Thoracic aorta (tissue), 2 donors: ENCODE results near the gene OSBPL5. TPM values are rescaled to one million over a fixed set of nuclear protein-coding genes. Genes with fewer than 3 reads are reported as not detected.
A peak's percentile ranks its signal among the peaks of the same experiment; 100 is the strongest.

Source experiments
- ATAC-seq: fragments of 150-250 bp; one replicate; pipeline ENCODE4 v1.8.0; 2017; ENCODE audit warnings: low read depth; ENCODE audit not compliant: insufficient number of reproducible peaks, low FRiP score
- DNase-seq: peaks from one replicate; pipeline ENCODE4 v3.0.0-alpha.2; 2020; ENCODE audit warnings: low spot score
- H3K27ac ChIP-seq, 2 donors: fragments of 200-600 bp; sonication (generic); 1 replicate in 1 of 2; 2 replicates in 1 of 2; pipeline ENCODE4 v1.5.1; 2016; ENCODE audit warnings: mild to moderate bottlenecking in 2 of 2, moderate library complexity in 2 of 2
- H3K27me3 ChIP-seq: fragments of 200-600 bp; sonication (generic); replicated peaks from 2 replicates; pipeline ENCODE4 v1.6.0; 2016; ENCODE audit warnings: mild to moderate bottlenecking; ENCODE audit not compliant: insufficient read depth
- H3K36me3 ChIP-seq: fragments of 200-600 bp; sonication (generic); one replicate; pipeline ENCODE4 v1.5.1; 2016
- H3K4me1 ChIP-seq, 2 donors: fragments of 200-600 bp; sonication (generic); 1 replicate in 1 of 2; 2 replicates in 1 of 2; pipeline versions ENCODE4 v1.5.1 to v1.6.0; 2016; ENCODE audit warnings: low read depth in 2 of 2, mild to moderate bottlenecking in 1 of 2; ENCODE audit not compliant: control insufficient read depth in 1 of 2
- H3K4me3 ChIP-seq: fragments of 200-600 bp; sonication (generic); 2 replicates; pipeline ENCODE4 v1.5.1; 2016; ENCODE audit warnings: mild to moderate bottlenecking
- H3K9me3 ChIP-seq: fragments of 200-600 bp; sonication (generic); 2 replicates; pipeline ENCODE4 v1.5.1; 2016
- CTCF ChIP-seq: fragments of 200-600 bp; sonication (generic); IDR thresholded peaks from one replicate; pipeline ENCODE4 v1.5.1; 2019; ENCODE audit warnings: antibody characterized with exemption
- total RNA-seq, 2 donors: library from RNA; depleted of rRNA; stranded (reverse); fragments of >200 nt; gene quantifications; one replicate each; pipeline versions ENCODE4 v1.1.0 to v1.2.3, GENCODE V29; 2016

The OSBPL5 gene
- total RNA-seq, 2 donors from 2014 or later, result 99.9 to 121 TPM

GRCh38 chr11:3197044-3197695, 32.1 kb upstream of the OSBPL5 start:
- ATAC-seq, result no peak
- DNase-seq, result no peak
- Histone ChIP-seq H3K36me3 (no peaks in the 10 kb centered on the region), H3K27ac (no peak overlapping the region), H3K9me3 (no peaks in the 10 kb centered on the region), H3K4me1 (no peaks in the 10 kb centered on the region), H3K27me3 (no peaks in the 10 kb centered on the region), H3K4me3 (no peak overlapping the region)
- no peak for TF ChIP-seq CTCF

- TF ChIP-seq CTCF, result no peak
- ATAC-seq (no peak), DNase-seq (no peak)
These were observed 31.3 kb upstream of the OSBPL5 start for GRCh38 chr11:3196161-3197043.

GRCh38 chr11:3195251-3196160, 30.4 kb upstream of the OSBPL5 start:
- no peak overlapping the region for H3K27ac ChIP-seq
- H3K36me3 ChIP-seq, result no peaks in the 10 kb centered on the region
- H3K4me3 ChIP-seq, result no peak overlapping the region
- peak; percentile 31 for TF ChIP-seq CTCF
- no peaks in the 10 kb centered on the region for H3K9me3 ChIP-seq
- DNase-seq (no peak), ATAC-seq (no peak)
- H3K4me1 ChIP-seq, result no peaks in the 10 kb centered on the region
- H3K27me3 ChIP-seq, result no peaks in the 10 kb centered on the region

More at GRCh38 chr11:3196161-3197043, 31.3 kb upstream of the OSBPL5 start:
- Histone ChIP-seq H3K9me3 (no peaks in the 10 kb centered on the region), H3K27me3 (no peaks in the 10 kb centered on the region), H3K4me3 (no peak overlapping the region), H3K4me1 (no peaks in the 10 kb centered on the region), H3K36me3 (no peaks in the 10 kb centered on the region), H3K27ac (no peak overlapping the region)

- Histone ChIP-seq H3K4me3 (no peak overlapping the region), H3K9me3 (no peaks in the 10 kb centered on the region), H3K27me3 (no peaks in the 10 kb centered on the region), H3K36me3 (no peaks in the 10 kb centered on the region), H3K27ac (no peak overlapping the region), H3K4me1 (no peaks in the 10 kb centered on the region)
- ATAC-seq, result no peak
- DNase-seq, result no peak
- TF ChIP-seq CTCF, result no peak
These were observed 29.1 kb upstream of the OSBPL5 start for GRCh38 chr11:3194016-3194816.
